ENCODE measurements around the gene SMARCA2.

The SMARCA2 gene

GRCh38 chr9:2086116-2086515 is 71.0 kb downstream of the SMARCA2 start:
- no peaks in the 10 kb centered on the region for H3K9me3 ChIP-seq (ENCODE audit: low read depth, low read length)
- no peak overlapping the region for H3K9ac ChIP-seq (ENCODE audit: insufficient read length)
- H3K27ac ChIP-seq = no peak overlapping the region
- H3K4me3 ChIP-seq = no peak overlapping the region
- TF ChIP-seq FOXP2 (optimal IDR thresholded peaks at IDR 0.05; ENCODE audit: control extremely low read depth, extremely low read length, insufficient read depth) (no peak), EZH2 (IDR thresholded peaks at IDR 0.05) (no peak), POLR2AphosphoS5 (IDR thresholded peaks at IDR 0.05; ENCODE audit: borderline replicate concordance, low read depth, low read length) (no peak)
- H3K36me3 ChIP-seq (ENCODE audit: insufficient read depth, low read length) = peaks cover 27% of the 10 kb centered on the region
- no peak for DNase-seq (ENCODE audit: low read depth, low spot score)

GRCh38 chr9:2086971-2087370 is 71.8 kb downstream of the SMARCA2 start:
- Histone ChIP-seq H3K27ac (no peak overlapping the region), H3K4me3 (no peak overlapping the region), H3K36me3 (ENCODE audit: insufficient read depth, low read length) (peaks cover 25% of the 10 kb centered on the region), H3K9ac (ENCODE audit: insufficient read length) (no peak overlapping the region), H3K9me3 (ENCODE audit: low read depth, low read length) (no peaks in the 10 kb centered on the region)
- DNase-seq (ENCODE audit: low read depth, low spot score) = no peak
- no peak for TF ChIP-seq FOXP2 (optimal IDR thresholded peaks at IDR 0.05; ENCODE audit: control extremely low read depth, extremely low read length, insufficient read depth)
- TF ChIP-seq POLR2AphosphoS5 (IDR thresholded peaks at IDR 0.05; ENCODE audit: borderline replicate concordance, low read depth, low read length) = no peak
- TF ChIP-seq EZH2 (IDR thresholded peaks at IDR 0.05) = no peak

DNA sequence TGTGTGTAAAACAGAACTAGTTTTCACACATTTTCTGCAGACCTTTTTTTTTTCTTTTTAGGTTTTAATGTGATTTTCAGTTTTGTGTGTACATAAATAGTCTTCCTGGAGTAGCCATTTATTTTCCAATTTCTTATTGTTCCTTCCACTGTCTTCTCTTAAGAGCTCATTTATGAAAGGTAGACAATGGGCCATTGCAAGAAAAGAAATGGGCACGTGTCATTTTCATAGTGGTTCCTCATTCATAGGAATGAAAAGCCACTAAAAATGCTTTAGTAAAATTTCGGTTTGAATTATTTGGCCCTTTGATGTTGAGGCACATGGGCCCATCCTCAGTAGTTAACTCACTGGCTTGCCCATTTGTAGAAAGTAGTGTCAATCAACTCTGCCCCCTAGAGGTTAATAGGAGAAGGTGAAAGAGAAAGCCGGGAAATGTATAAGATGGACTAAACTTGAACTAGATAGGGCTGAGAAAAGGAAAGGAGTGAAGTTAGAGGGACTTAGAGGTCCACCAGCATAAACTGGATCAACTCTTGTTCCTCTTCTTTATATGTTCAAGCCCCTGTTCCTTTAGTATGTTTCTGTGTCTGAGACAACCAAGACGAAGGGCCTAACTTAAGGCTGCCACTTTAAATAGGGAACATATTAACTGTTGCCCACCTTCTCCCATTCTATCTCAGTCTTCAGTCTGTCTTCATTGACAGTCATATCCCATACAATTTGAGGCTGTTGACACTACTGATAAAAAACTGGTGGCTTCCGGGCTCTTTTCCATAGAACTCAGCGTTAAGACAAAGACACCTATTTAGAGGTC is 72.6 kb downstream of the SMARCA2 start:
- Histone ChIP-seq H3K27ac (no peak overlapping the region), H3K36me3 (ENCODE audit: insufficient read depth, low read length) (peaks cover 25% of the 10 kb centered on the region), H3K9ac (ENCODE audit: insufficient read length) (no peak overlapping the region), H3K9me3 (ENCODE audit: low read depth, low read length) (no peaks in the 10 kb centered on the region), H3K4me3 (no peak overlapping the region)
- no peak for DNase-seq (ENCODE audit: low read depth, low spot score)
- TF ChIP-seq POLR2AphosphoS5 (IDR thresholded peaks at IDR 0.05; ENCODE audit: borderline replicate concordance, low read depth, low read length) (no peak), FOXP2 (optimal IDR thresholded peaks at IDR 0.05; ENCODE audit: control extremely low read depth, extremely low read length, insufficient read depth) (no peak), EZH2 (IDR thresholded peaks at IDR 0.05) (no peak)

DNA sequence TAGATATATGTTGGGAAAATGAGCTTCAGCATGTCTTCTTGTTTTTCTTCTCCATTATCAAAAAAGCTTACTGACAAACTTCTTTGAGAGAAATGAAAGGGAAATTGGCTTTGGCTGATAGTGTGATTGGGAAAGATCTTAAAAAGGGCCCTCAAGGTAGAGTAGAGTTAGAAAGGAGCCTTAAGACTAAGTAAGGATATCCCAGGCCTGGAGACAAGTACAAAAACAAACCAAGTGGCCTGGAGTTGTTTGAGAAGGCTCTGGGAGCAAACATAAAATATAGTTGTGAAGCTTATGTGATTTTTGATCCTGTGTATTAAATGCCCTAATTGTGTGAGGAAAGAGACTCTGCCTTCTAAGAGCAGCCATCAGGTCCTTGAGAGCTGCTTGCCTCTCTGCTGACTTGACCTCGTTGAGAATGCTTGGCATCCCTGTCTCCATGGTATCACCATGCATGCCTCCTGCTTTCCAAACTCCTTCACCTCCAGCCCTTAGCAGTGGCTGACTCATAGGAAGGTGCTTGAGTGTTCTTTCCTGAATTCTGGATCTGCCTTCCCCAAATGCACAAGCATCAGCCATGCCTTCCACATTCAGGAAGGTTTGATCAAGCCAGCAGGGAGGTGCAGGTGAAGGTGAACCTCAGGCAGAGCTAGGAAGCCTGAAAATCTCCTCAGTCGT is 78.9 kb downstream of the SMARCA2 start:
- DNase-seq (ENCODE audit: low read depth, low spot score) = no peak
- H3K4me3 ChIP-seq = no peak overlapping the region
- no peak for TF ChIP-seq EZH2 (IDR thresholded peaks at IDR 0.05)
- no peak for TF ChIP-seq POLR2AphosphoS5 (IDR thresholded peaks at IDR 0.05; ENCODE audit: borderline replicate concordance, low read depth, low read length)
- TF ChIP-seq FOXP2 (optimal IDR thresholded peaks at IDR 0.05; ENCODE audit: control extremely low read depth, extremely low read length, insufficient read depth) = no peak
- peaks cover 27% of the 10 kb centered on the region for H3K36me3 ChIP-seq (ENCODE audit: insufficient read depth, low read length)
- H3K9me3 ChIP-seq (ENCODE audit: low read depth, low read length) = no peaks in the 10 kb centered on the region
- H3K9ac ChIP-seq (ENCODE audit: insufficient read length) = no peak overlapping the region
- no peak overlapping the region for H3K27ac ChIP-seq

GRCh38 chr9:2096376-2096970 is 81.3 kb downstream of the SMARCA2 start:
- Histone ChIP-seq H3K4me3 (no peak overlapping the region), H3K27ac (no peak overlapping the region), H3K36me3 (ENCODE audit: insufficient read depth, low read length) (peaks cover 24% of the 10 kb centered on the region; the same call in 1 of the 2 replicates), H3K9ac (ENCODE audit: insufficient read length) (no peak overlapping the region), H3K9me3 (ENCODE audit: low read depth, low read length) (no peaks in the 10 kb centered on the region)
- DNase-seq (ENCODE audit: low read depth, low spot score) = no peak
- TF ChIP-seq POLR2AphosphoS5 (IDR thresholded peaks at IDR 0.05; ENCODE audit: borderline replicate concordance, low read depth, low read length) (no peak), EZH2 (IDR thresholded peaks at IDR 0.05) (no peak), FOXP2 (optimal IDR thresholded peaks at IDR 0.05; ENCODE audit: control extremely low read depth, extremely low read length, insufficient read depth) (no peak)

DNA sequence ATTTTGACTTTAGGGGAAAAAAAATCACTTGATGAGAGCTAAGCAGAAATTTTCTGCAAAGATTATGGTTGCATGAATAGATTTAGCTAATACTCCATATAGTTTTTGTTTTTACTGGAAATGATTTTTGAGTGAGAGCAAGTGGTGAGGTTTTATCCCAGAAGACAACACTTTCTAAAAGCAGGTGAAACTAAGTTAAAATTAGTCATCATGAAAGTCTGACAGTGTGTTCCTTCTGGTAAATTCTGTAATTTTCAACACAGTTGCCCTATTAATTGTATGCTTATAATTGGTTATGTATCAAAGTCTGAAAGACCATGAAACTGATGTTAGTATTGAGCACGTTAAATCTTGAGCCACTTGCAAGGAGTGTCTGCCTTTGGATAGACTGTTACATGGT is 91.5 kb downstream of the SMARCA2 start:
- TF ChIP-seq EZH2 (IDR thresholded peaks at IDR 0.05) (no peak), POLR2AphosphoS5 (IDR thresholded peaks at IDR 0.05; ENCODE audit: borderline replicate concordance, low read depth, low read length) (no peak), FOXP2 (optimal IDR thresholded peaks at IDR 0.05; ENCODE audit: control extremely low read depth, extremely low read length, insufficient read depth) (no peak)
- no peak overlapping the region for H3K9ac ChIP-seq (ENCODE audit: insufficient read length)
- no peaks in the 10 kb centered on the region for H3K9me3 ChIP-seq (ENCODE audit: low read depth, low read length)
- H3K4me3 ChIP-seq = no peak overlapping the region
- DNase-seq (ENCODE audit: low read depth, low spot score) = no peak
- H3K36me3 ChIP-seq (ENCODE audit: insufficient read depth, low read length) = peaks cover 11% of the 10 kb centered on the region
- no peak overlapping the region for H3K27ac ChIP-seq

DNA sequence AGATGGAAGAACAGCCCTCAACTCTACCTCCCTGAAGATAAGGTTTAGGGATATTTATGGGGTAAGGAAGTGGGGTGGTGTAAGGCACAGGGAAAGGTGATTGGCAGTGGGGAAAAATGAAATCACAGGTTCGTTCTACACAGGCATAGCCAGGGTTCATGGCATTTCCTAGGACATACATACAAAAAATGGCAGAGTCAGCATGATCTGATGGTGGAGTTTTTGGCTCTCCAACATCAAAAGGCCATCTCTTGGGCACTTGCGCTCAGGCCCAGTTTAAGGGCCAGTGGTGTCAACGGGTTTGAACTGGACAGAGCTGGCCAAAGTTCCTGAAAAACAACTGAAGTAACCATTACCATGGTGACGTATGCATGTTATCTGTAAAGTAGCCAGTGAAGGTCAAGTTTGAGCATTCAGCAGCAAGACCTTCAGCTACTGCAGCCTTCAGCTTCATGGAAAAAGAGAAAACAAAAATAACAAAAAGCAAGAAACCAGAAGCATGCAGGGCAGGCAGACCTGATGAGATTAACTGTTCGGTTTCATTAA is 92.8 kb downstream of the SMARCA2 start:
- H3K36me3 ChIP-seq (ENCODE audit: insufficient read depth, low read length) = peaks cover 11% of the 10 kb centered on the region

DNA sequence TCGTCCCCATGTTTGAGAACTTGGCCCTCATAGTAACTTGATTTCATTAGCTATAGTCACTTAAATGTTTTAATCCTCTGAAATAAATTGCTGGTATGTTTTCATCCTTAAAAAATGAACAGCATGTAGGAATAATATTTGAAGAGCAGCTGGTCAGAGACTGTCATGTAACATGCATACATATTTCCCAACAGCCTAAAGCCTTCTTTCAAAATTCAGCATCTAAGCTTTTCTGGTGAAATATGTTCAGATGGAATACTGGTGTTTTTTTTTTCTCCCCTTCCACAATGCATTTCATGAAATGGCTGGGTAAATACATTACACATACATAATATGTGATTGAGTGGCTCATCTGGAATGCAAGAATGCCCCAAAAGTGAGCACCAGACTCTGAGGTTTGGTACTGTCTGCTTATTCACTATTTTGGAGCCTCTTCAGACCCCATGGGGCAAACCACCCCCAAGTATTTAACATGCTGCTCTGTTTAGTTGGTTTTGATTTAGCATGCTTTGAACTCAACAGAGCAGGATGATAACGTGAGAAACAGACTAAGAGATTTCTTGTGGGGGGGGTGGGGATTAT is 94.0 kb downstream of the SMARCA2 start:
- peak; percentile 65 for DNase-seq (ENCODE audit: low read depth, low spot score)
- peak overlapping the region; percentile 59 for H3K4me3 ChIP-seq
- peaks cover 11% of the 10 kb centered on the region for H3K36me3 ChIP-seq (ENCODE audit: insufficient read depth, low read length)
- H3K9ac ChIP-seq (ENCODE audit: insufficient read length) = no peak overlapping the region
- no peak for TF ChIP-seq EZH2 (IDR thresholded peaks at IDR 0.05)
- TF ChIP-seq FOXP2 (optimal IDR thresholded peaks at IDR 0.05; ENCODE audit: control extremely low read depth, extremely low read length, insufficient read depth) = no peak
- TF ChIP-seq POLR2AphosphoS5 (IDR thresholded peaks at IDR 0.05; ENCODE audit: borderline replicate concordance, low read depth, low read length) = no peak
- H3K9me3 ChIP-seq (ENCODE audit: low read depth, low read length) = no peaks in the 10 kb centered on the region
- peak overlapping the region; percentile 69 for H3K27ac ChIP-seq

More for the DNA sequence above, 92.8 kb downstream of the SMARCA2 start:
- H3K9ac ChIP-seq (ENCODE audit: insufficient read length) = no peak overlapping the region
- H3K4me3 ChIP-seq = no peak overlapping the region
- TF ChIP-seq FOXP2 (optimal IDR thresholded peaks at IDR 0.05; ENCODE audit: control extremely low read depth, extremely low read length, insufficient read depth) (no peak), EZH2 (IDR thresholded peaks at IDR 0.05) (no peak)
- no peaks in the 10 kb centered on the region for H3K9me3 ChIP-seq (ENCODE audit: low read depth, low read length)
- no peak for DNase-seq (ENCODE audit: low read depth, low spot score)
- H3K27ac ChIP-seq = no peak overlapping the region
